ENCODE measurements around the gene PAQR7.

PAQR7 gene

DNA sequence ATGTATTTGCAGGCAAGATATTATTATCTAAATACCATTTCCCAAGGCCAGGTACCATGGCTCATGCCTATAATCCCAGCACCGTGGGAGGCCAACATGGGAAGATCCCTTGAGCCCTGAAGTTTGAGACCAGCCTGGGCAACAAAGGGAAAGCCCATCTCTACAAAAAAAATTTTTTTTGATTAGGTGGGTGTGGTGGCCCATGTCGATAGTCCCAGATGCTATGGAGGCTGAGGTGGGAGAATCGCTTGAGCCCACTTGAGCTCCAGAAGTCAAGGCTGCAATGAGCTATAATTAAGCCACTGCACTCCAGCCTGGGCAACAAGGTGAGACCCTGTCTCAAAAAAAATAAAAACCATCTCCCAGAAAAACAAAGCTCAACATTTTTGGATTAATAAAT lies 28.5 kb upstream of the PAQR7 start:
- no peak for DNase-seq (ENCODE audit: low read depth in 2 of 2)

DNA sequence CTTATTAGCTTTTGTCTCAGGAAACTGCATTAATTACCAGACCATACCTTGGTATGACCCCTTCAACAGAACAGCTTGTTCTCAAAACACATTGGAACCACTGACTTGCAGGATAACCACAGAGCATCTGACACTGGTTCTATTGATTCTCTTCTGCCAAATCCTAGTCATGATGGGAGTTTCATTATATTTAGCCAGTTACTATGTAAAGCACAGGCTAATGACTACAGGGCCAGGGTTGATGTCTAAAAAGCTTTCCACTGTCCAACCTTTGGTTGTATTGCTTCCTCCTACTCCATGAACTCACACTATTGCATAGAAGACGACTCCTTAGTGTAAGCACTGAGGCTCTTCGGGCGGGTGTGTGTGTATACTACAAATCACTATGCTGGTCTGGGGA lies 27.0 kb upstream of the PAQR7 start:
- DNase-seq (ENCODE audit: low read depth in 2 of 2), result no peak

DNA sequence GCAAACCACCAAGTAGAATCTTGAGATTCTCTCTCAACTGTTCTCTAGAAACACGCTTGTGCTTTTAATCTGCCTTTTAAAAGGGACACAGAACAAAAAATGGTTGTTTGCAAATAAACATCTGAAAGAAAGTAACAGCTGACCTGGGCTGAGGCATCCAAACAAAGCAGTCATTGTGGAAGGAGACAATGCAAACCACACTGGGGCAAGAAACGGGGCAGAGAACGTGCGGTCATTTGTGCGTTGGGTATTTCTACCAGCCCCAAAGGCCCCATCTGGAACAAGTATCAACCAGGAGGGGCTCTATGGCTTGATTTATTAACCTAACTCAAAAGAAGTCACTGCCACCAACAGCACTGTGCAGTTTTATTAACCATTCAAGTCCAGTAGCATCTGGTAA lies 24.7 kb upstream of the PAQR7 start:
- no peak for DNase-seq (ENCODE audit: low read depth in 2 of 2)

DNA sequence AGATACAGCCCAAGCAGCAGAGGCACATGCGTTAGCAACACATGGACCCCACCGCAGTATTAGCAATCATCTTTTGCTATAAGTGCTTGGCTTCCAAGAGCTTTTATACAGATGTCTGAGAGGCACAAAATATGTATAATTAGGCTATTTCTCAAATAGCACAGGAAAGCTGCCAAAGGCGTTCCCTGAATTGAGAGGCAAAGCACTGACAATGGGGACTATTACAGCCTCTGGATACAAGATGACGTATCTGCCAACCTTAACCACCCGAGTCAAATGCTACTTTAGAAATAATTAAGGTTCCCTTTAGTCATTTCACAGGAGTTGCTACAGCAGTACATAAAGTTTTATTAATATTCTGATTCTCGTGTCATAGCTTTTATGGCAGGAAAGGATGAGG lies 24.3 kb upstream of the PAQR7 start:
- DNase-seq (ENCODE audit: low read depth in 2 of 2), result no peak

DNA sequence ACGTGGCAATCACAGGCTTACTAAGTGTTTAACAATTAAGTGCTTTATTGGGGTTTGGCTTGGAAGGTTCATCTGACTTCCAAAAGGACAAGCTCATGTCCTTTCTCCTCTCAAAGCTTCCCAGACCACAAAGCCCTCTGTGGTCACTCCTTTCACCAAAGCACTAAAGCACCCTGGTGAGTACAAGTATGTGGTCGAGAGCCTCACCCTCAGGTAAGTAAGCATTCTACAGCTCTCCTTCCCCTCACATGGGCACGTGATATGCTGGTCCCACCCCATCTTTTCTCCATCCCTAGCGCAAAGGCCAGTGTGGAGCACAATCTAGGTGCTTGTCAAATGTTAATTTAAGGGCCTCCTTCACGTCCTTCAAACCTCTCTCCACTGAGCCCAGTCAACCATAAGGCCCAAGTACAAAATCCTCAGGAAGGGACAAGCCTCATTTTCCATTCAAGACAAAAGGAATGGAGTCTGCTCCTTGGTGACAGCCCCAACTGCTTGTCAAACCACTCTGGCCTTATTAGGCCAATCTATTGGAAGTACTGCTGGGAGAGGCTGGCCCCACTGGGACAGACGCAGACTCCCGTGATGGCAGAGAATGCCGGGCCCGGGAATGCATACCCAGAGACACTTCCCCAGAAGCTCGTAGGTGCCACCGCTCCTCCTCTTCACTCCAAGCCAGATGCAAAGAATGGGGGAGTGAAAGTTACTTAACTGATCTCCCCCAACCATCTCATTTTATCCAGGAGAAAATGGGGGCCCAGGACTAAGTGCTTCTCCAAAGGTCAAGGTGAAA lies 22.9 kb upstream of the PAQR7 start:
- no peak for DNase-seq (ENCODE audit: low read depth in 2 of 2)

DNA sequence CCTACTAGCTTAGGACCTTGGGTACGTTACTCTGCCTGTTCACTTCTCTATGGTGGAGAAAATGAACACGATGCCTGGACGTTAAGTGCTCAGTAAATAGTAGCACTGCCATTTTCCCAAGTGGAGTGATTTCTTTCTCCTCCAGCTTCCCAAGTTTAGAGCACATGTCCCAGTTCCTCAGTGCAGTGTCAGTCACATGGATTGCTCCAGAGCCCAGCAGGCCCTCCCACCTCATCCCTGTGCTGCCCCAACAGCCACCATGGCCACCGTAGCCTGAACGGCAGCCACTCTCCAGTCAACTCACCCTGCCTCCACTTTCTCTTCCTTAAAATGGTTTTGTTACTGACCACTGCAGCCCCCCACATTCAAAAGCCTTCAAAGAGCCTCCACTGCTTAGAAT lies 22.2 kb upstream of the PAQR7 start:
- DNase-seq (ENCODE audit: low read depth in 2 of 2), result no peak

DNA sequence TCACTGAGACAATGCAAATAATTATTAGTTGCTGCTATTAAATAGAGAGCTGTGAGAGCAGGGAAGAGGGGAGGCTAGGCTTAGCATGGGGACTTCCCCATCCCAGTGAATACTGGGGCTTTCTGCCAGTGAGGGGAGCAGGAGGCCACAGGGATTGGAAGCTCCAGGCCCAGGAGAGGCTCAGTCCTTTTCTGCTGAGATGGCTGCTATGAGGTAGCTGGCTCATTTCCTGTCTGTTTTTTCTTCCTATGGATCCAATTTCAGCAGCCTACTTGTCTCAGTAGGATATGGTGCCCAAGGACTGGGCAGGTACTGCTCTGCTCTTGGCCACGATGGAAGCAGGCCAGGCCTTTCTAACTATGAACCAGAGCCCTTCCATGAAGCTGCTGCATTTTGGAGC lies 20.8 kb upstream of the PAQR7 start:
- DNase-seq (ENCODE audit: low read depth in 2 of 2), result no peak

DNA sequence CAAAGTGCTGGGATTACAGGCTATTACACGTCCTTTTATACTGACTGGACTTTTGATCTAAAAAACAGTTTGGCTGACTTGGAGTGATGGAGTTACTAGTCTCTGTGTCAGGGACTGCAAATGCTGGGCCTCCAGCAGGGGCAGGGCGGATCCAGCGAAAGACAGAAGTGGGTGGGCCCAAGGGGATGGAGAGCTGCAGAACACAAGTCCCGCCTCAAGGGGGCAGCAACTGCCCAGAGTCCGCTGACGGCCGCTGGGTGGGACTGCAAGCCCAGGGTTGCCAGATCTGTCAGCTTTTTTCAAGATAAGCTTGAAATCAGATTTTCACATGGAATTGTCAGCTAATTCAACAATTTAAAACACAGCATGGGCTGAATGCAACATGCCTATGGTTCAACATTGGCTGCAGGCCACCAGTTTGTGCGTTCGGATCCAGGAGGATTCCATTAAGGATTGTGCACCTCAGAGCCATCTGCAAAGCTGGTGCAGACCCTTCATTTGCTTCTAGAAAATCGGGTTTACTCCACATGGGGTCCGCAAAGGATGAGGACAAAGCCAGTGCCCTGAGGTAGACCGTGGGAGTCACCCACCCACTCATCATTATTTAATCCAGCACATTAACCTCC lies 20.0 kb upstream of the PAQR7 start:
- peak; percentile 79 to 84 for DNase-seq (ENCODE audit: low read depth in 2 of 2)

DNA sequence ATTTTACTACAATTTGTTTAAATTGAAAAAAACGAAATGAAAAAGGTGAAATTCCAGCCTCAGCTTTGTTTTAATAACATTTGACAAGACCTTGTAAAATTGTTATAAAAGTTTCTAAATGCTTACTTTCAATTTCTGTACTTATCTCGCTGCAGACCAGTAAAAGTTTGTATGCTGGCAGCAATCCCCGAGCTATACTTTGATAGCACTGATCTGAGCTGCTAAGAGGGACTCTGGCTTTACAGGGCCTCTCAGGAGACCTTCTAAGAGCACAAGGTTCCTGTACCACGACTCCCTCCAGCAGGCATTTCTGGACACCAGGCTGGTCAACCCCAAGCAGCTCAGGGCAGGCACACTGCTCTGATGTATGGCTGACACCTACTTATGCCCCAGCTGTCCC lies 17.6 kb upstream of the PAQR7 start:
- no peak for DNase-seq (ENCODE audit: low read depth in 2 of 2)

DNA sequence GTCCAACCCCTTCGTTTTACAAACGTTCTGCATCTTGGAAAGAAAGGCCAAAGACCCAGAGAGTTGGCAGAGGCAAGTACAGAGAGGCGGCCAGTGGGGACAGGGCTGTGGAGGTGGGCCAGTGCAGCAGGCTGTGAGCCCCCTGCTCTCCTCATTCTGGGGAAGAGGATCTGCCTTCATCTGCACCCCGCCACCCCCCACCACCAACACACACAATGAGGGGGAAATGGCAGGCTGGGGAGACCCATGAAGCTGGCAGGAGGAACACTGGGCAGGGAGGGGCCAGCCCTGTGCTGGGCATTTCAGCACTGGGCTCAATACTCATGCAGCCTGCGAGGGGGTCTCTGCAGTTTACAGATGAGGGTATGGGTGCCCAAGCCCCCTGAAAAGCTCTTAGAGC lies 16.1 kb upstream of the PAQR7 start:
- no peak for DNase-seq (ENCODE audit: low read depth in 2 of 2)

DNA sequence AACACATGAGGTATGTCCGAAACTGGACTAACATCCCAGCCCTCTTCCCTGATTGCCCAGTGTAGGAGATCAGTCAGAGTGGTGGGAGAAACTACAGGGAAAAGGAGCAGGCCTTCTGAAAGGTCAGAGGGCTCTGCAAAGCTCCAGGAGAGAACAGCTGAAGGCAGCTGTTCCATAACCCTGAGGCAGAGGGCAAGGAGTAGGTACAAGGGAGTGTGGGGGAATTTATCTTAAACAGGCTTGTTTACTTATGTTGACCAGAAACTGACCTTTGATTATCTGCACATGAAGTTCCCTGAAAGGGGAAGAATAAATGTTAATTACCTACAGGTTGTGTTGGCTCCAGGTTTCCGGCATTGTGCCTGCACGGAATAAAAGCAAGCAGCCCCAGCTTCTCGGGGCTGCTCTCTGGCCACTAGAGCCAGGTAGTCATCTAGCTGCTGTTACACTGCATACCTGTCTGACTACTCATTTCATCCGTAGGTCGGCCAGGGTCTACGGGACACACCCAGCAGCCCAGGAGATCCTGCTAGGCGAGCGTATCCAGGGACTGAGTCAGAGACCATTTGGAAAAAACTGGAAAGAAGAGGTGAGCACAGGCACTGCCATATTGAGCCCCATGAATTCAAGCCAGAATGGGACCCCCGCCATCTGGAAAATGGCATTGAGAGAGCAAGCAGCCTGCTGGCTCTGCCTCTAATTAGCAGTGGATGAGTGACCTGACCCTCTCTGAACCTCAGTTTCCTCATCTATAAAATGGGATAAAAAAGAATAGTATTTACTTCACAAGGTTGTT lies 14.9 kb upstream of the PAQR7 start:
- no peak for DNase-seq (ENCODE audit: low read depth in 2 of 2)

DNA sequence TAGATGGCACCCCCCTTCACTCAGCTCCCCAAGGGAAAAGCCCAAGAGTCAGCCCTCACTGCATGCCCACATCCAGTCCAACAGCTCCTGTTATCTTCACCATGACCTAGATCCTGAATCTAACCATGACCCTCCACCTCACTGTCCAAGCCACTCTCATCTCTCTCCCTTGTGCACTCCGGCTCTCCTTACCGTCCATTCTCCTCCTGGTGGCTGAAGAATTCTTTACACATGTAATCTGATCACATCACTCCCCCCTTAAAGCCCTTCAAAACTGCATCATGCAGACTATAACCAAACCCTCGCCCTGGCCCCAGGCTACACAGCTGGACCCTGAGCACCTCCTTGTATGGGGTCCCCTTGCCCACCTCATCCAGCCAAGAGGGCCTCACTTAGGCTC lies 14.0 kb upstream of the PAQR7 start:
- no peak for DNase-seq (ENCODE audit: low read depth in 2 of 2)

DNA sequence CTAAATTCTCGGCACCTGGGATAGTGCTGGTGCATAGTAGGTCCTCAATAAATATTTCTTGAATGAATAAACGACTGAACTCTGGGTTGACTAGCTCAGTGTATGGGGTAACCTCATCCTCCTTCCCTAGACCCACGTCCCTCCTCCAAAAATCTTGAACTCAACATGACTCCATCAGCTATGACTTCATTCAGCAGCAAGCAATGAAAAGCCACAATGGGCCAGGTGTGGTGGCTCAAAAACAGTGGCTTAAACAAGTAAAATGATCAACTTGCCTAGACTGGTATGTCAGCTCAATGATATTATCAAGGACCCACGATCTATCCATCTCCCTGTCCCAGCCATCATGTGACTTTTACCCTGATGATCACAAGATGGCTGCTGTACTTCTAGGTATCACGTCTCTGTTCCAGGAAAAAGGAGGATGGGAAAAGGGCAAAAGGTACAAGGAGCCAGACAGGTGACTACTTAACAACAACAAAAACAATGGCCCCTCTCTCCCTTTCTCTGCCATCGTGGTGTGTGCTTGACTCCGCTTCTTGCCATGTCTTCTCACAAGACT lies 13.0 kb upstream of the PAQR7 start:
- DNase-seq (ENCODE audit: low read depth in 2 of 2), result no peak

DNA sequence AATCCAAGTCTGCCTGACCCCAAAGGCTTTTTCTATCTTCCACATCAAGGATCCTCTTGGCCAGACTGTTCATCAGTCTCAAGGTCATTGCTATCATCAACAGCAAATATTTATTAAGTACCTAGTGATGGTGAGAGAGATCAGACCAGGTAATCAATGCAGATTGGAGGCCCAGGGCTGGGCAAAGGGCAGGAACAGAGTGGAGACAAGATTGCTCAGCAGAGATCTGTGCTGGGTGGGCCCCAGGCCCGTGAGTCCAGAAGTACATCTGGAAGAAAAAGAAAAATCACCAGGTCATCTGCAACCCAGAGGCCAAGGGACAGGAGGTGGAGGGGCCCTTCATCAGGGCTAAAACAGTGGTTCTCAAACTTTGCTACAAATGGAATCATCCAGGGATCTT lies 10.1 kb upstream of the PAQR7 start:
- no peak for DNase-seq (ENCODE audit: low read depth in 2 of 2)

DNA sequence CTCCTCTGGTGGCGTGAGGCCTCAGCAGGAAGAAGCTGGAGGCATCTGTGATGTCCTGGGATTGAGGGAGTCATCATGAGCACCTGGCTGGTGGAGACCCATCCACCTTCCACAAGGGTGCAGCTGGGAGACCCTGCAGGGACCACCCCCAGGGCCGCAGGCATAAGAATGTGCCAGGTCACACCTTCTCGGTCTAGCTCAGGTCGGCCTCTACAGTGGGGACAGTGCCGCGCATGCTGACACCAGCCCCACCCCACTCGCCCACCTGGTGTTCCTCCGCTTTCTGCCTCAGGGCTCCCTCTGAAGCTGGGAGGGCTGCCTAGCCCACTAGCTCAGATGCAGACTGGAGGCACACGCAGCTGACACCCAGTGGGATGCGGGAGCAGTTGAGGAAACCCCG lies 5.8 kb upstream of the PAQR7 start:
- no peak for DNase-seq (ENCODE audit: low read depth in 2 of 2)

DNA sequence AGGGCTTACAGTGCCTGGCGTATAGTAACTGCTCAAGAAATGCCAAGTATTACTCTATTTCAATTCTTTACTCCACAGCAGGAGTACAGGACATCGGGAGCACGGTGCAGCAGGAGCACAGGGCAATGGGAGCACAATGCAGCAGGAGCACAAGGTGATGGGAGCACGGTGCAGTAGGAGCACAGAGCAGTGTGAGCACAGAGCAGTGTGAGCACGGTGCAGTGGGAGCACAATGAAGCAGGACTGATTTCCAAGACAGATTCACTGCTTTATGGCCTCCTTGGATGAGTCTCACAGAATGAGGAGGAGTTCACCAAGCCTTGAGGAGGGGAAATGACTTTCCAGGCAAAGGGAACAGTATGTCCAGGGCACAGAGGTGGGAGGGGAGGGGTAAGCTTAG lies 5.0 kb upstream of the PAQR7 start:
- DNase-seq (ENCODE audit: low read depth in 2 of 2), result no peak

DNA sequence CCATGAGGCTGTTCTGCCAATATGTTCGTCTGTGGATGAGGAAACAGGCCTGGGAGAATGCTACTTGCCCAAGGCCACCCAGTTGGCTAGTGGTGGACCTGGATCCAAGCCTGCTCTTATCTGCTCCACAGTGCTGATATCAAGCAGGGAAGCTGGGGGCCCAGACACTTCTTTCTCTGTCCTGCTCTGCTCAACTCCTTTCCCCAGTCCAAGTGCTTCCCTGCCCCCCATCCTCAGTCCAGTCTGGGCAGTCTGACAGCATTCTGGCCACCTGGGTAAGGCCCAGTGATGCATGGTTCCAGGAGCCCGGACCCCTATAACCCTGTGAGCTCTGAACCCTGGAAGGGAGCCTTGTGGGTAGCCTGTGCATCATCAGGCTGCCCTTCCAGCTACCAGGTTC lies 4.2 kb upstream of the PAQR7 start:
- DNase-seq (ENCODE audit: low read depth in 2 of 2), result no peak

DNA sequence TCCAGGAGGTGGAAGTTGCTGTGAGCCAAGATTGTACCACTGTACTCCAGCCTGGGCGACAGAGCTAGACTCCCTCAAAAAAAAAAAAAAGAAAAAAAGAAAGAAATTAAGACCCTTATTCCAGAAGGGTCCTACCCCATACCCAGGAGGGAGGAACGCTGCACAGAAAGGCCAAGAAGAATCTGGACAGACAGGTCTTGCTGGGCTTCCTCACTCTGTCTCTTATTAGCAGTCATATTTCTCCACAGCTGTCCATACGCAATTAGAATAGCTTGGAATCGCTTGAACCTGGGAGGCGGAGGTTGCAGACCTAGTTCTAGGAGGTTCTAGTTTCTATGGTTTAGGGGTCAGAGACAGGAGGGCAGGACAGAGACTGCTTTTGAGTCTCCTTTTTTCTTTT lies 3.2 kb upstream of the PAQR7 start:
- no peak for DNase-seq (ENCODE audit: low read depth in 2 of 2)

DNA sequence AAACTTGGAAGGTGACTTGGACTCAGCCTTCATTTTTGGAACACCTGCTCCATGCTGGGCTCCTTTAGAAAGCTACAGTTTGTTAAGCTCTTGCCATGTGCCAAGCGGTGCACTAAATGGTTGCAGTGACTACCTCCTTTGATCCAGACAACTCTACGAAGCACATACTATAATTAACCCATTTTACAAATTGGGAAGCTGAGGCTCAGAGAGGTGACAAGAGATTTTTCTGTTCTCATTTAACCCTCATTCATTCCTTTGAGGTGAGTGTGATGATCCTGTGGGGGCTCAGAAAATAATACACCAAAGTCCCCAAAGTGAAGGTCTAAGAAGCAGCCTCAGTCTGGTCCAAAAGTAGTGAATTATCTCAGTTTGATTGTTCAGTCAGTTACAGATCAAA lies 1.6 kb upstream of the PAQR7 start:
- no peak for DNase-seq (ENCODE audit: low read depth in 2 of 2)

DNA sequence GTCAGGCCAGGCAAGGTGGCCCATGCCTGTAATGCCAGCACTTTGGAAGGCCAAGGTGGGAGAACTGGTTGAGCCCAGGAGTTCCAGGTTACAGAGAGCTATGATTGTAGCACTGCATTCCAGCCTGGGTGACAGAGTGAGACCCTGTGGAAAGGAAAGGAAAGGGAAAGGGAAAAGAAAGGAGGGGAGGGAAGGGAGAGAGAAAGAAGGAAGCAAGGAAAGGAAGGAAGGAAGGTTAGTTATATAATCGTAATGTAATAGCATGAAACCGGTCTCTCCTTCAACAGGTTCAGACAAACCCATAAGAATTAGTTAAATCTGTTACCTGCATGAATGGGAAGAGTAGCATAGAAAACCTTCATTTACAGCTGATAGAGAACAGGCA lies 1.2 kb upstream of the PAQR7 start:
- no peak for DNase-seq (ENCODE audit: low read depth in 2 of 2)

DNA sequence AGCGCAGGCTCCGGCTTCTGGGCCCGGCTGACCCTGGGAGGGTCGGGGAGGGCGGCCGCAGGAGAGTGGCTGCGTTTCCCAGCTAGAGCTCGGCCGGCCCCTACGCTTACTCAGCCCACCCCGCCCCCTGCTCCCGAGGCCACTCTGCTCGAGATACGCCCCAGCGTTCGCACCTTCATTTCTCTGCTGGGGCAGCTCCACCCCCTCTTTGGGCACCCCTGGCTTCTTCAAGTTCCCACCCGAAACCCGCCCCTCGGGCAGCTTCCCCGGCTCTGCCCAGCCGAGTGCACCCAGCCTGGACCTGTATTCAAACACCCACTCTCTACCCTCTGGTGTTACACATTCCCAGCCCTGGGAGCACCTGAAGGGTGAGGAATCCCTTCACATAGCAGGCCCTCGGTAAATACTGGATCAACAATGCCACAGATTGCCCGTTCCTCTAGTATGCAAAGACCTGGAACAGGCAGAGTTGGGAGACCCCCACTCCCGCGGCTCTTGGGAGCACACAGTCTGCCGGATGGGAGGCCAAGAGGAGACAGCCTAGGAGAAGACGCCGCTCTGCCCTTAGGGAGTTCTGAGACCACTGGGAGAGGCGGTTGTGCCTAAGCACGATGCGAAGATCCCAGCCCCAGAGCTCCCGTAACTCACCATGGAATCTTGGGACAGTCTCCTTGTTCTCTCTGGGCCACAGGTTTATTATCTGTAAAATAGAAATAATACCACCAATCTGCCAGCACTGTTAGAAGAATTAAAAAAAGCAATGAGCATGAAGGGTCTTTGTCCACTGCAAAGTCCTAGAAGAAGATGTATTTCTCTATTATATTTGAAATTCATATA lies 566 bp upstream of the PAQR7 start:
- peak; percentile 10 to 32 for DNase-seq (ENCODE audit: low read depth in 2 of 2)

DNA sequence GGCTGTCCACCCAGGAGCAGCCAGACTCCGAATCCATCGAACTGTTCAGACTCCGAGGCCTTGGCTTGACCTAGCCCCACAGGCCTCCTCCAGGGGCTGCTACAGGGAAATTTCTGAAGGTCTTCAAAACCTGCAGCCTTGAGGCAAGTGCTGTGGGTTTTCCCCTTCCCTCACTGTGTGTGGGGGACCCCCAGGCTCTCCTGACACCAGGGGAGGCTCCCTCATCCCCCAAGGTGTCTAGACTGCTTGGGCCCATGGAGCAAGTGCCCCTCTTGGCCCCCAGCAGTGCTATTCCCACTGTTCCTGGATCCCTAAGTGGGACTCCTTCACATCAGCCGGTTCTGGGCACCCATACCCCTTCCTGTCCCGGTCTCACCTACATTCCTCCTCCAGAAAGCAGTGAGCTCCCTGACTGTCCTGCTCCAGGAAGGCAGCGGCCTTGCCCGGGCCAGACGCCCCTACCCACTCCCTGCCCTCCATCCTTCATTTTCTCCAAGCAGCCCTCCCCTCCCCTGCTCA lies 814 bp downstream of the PAQR7 start:
- DNase-seq (ENCODE audit: low read depth in 2 of 2), result no peak
